C4-2B (cell line): ENCODE data around the gene ICA1L.

Experiments used
- H3K27ac ChIP-seq: fragments of 450-650 bp; 2 replicates; pipeline ENCODE4 v1.5.1; 2017
- CTCF ChIP-seq: fragments of 450-650 bp; conservative IDR thresholded peaks from 2 replicates; pipeline ENCODE4 v1.5.1; 2017; ENCODE audit warnings: mild to moderate bottlenecking
- ZFX ChIP-seq: fragments of 450-650 bp; IDR thresholded peaks from 2 replicates; pipeline ENCODE4 v1.6.1; 2017

Gene ICA1L

GRCh38 chr2:202762556-202762955 is 109.0 kb downstream of the ICA1L start:
- no peak for TF ChIP-seq CTCF
- TF ChIP-seq ZFX = no peak
- no peak overlapping the region for H3K27ac ChIP-seq

GRCh38 chr2:202760848-202761247 is 110.7 kb downstream of the ICA1L start:
- H3K27ac ChIP-seq = no peak overlapping the region
- TF ChIP-seq ZFX = no peak
- no peak for TF ChIP-seq CTCF

GRCh38 chr2:202758604-202759003 is 113.0 kb downstream of the ICA1L start:
- TF ChIP-seq ZFX (no peak), CTCF (no peak)
- no peak overlapping the region for H3K27ac ChIP-seq

- no peak for TF ChIP-seq CTCF
- no peak for TF ChIP-seq ZFX
- no peak overlapping the region for H3K27ac ChIP-seq
These were observed 113.4 kb downstream of the ICA1L start for GRCh38 chr2:202758128-202758527.

- no peak overlapping the region; the same call in 1 of the 2 replicates for H3K27ac ChIP-seq
- TF ChIP-seq CTCF = no peak
- TF ChIP-seq ZFX = no peak
These were observed 114.2 kb downstream of the ICA1L start for GRCh38 chr2:202757339-202757738.

- TF ChIP-seq ZFX (no peak), CTCF (no peak)
- H3K27ac ChIP-seq = no peak overlapping the region
These were observed 115.0 kb downstream of the ICA1L start for GRCh38 chr2:202756598-202756997.

- H3K27ac ChIP-seq = no peak overlapping the region
- TF ChIP-seq CTCF (no peak), ZFX (no peak)
These were observed 116.6 kb downstream of the ICA1L start for GRCh38 chr2:202754936-202755335.
